NCI-H345 treated with DMSO at 0.1 percent for 48 hours (cell line): ENCODE data around the gene TJP3.

ENCODE experiments used
- DNase-seq: peaks from one replicate; lab custom pipeline; 2025; ENCODE audit not compliant: unreplicated experiment; lab: John Stamatoyannopoulos, UW

Gene TJP3

GRCh38 chr19:3691726-3692125 lies 16.5 kb upstream of the TJP3 start:
- DNase-seq: no peak

- no peak for DNase-seq
Measured at GRCh38 chr19:3692141-3693024, 15.8 kb upstream of the TJP3 start.

GRCh38 chr19:3693025-3693925 lies 14.9 kb upstream of the TJP3 start:
- DNase-seq: no peak

- DNase-seq: no peak
Measured at GRCh38 chr19:3694361-3695123, 13.6 kb upstream of the TJP3 start.

GRCh38 chr19:3695124-3695733 lies 13.0 kb upstream of the TJP3 start:
- DNase-seq: no peak

GRCh38 chr19:3695986-3696659 lies 12.1 kb upstream of the TJP3 start:
- DNase-seq: no peak

- no peak for DNase-seq
Measured at GRCh38 chr19:3696660-3696995, 11.6 kb upstream of the TJP3 start.

GRCh38 chr19:3697094-3697493 lies 11.1 kb upstream of the TJP3 start:
- DNase-seq: no peak

- no peak for DNase-seq
Measured at GRCh38 chr19:3697671-3698385, 10.4 kb upstream of the TJP3 start.

- no peak for DNase-seq
Measured at GRCh38 chr19:3698386-3698950, 9.7 kb upstream of the TJP3 start.

- DNase-seq: no peak
Measured at GRCh38 chr19:3698974-3699740, 9.0 kb upstream of the TJP3 start.

- DNase-seq: no peak
Measured at GRCh38 chr19:3699741-3700241, 8.4 kb upstream of the TJP3 start.

- peak; percentile 67 for DNase-seq
Measured at GRCh38 chr19:3700242-3701032, 7.7 kb upstream of the TJP3 start, which contains the start of gene PIP5K1C. Gene PIP5K1C, minus strand, starts transcription at chr19:3700468. Its CDS starts 78 bp downstream, at chr19:3700390.

GRCh38 chr19:3701200-3701599 lies 7.0 kb upstream of the TJP3 start:
- no peak for DNase-seq

- DNase-seq: no peak
Measured at GRCh38 chr19:3707868-3708206, 347 bp upstream of the TJP3 start.

- DNase-seq: no peak
Measured at GRCh38 chr19:3710265-3710812, 2.2 kb downstream of the TJP3 start.
